ENCODE results near the gene PNMT.

PNMT gene

GRCh38 chr17:39711851-39712250 is 43.6 kb downstream of the PNMT start:
- no peak for DNase-seq

DNA sequence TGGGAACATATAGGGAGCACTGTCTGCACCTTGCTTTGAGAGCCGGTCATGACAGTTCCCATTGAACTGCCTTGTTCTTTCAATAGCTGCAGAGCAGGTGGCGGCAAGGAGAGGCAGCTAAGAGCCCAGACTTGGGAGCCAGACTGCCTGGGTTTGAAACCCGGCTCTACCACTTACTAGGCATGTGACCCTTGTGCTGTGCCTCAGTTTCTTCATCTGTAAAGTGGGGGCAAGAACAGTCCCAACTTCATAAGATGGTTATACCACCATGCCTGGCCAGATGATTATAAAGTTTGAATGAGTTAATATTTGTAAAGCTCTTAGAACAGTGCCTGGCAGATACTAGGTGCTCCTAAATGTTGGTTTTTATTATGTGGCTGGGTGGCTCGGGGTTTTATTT is 46.0 kb downstream of the PNMT start:
- DNase-seq = no peak

DNA sequence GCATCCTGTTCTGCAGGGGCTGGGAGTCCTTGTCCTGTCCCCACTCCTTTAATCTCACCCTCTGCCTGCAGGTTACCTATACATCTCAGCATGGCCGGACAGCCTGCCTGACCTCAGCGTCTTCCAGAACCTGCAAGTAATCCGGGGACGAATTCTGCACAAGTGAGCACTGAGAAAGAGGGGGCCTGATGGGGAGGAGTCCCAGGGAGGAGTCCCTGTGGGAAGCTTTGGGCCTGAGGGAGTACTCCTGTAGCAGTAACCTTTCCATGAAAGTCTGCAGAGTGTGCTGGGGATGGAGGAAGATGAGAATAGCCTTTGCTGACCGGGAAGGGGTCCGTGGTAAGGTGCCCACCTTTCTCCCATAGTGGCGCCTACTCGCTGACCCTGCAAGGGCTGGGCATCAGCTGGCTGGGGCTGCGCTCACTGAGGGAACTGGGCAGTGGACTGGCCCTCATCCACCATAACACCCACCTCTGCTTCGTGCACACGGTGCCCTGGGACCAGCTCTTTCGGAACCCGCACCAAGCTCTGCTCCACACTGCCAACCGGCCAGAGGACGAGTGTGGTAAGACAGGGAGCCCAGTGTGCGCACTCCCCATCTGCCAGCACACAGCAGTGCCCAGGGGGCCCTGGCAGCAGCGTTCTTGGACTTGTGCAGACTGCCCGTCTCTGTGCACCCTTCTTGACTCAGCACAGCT is 47.3 kb downstream of the PNMT start:
- no peak for DNase-seq

- no peak for DNase-seq
Measured at GRCh38 chr17:39716073-39716818, 48.0 kb downstream of the PNMT start.

DNA sequence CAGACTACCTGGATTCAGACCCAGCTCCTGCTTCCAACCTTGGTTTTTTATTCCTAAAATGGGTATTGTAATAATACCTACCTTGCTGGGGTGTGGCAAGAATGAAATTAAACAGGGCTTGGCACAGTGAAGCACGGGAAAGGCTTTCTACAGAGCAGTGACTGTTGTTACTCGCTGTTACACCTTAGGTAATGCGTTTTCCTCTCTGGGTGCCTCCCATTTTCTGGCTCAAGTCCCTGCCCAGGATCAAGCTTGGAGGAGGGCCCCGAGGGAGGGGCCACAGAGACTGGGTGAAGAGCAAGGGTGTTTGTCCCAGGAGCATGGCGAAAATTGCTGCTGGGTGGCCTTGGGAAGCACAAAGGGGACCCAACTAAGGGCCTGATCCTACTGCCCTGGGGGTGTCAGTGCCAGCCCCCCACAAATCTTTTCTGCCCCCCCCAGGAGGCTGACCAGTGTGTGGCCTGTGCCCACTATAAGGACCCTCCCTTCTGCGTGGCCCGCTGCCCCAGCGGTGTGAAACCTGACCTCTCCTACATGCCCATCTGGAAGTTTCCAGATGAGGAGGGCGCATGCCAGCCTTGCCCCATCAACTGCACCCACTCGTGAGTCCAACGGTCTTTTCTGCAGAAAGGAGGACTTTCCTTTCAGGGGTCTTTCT is 48.8 kb downstream of the PNMT start:
- DNase-seq = no peak

- no peak for DNase-seq
Measured at GRCh38 chr17:39717660-39718059, 49.4 kb downstream of the PNMT start.

DNA sequence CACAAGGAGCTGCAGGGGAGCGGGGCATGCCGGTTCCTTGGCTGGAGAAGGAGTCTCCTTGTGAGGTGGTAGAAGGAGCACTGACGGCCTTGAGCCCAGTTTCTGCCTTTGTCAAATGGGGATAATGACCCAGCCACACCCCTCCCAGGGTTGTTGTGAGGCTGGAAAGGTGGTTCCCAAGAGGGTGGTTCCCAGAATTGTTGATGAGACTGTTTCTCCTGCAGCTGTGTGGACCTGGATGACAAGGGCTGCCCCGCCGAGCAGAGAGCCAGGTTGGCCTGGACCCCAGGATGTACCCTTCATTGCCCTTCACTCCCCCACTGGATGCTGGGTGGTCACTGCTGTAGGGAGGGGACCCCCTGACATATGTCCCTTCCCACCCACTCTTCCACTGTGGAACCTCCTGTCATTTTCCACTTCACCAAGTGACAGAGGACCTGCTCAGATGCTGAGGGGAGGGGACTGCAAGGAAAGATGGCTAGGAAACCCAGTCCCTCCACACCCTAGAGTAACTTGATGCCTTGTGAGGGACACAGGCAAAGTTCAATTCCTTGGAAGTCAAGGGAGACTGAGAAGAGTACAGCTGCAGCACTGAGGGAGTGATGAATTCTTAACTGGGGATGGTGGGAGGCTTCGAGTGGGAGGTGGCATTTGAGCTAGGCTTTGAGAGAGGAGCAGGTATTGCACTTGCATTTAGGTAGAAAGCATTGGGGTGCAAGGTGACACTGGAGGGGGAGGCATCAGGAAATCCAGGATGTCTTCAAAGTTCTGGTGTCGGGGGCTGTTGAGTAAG is 51.5 kb downstream of the PNMT start:
- DNase-seq = no peak

All from fibroblast of skin of right biceps (primary cell).